Suprapubic skin (tissue), 4 donors: Measurements from ENCODE around the gene TBC1D22A.

ENCODE experiments used
- EP300 ChIP-seq: sonication (generic); formaldehyde crosslinking; IDR thresholded peaks from one replicate; pipeline ENCODE4 v1.6.1; 2017; ENCODE audit warnings: antibody characterized with exemption
- POLR2A ChIP-seq, 2 donors: fragments of 450-650 bp; IDR thresholded peaks; one replicate each; pipeline ENCODE4 v1.6.1; 2017; ENCODE audit warnings: antibody characterized with exemption in 2 of 2, mild to moderate bottlenecking in 2 of 2, moderate library complexity in 2 of 2
- POLR2AphosphoS5 ChIP-seq, 3 donors: sonication (generic); formaldehyde crosslinking; IDR thresholded peaks; one replicate each; pipeline ENCODE4 v1.6.1; 2017; ENCODE audit warnings: antibody characterized with exemption in 3 of 3
- TF ChIP-seq, protein P1 (sequence below), 2 donors: fragments of 200-600 bp in 1 of 2; fragments of 450-650 bp in 1 of 2; sonication (generic) in 1 of 2; IDR thresholded peaks; one replicate each; pipeline ENCODE4 v1.5.1; 2016 to 2019; ENCODE audit warnings: antibody characterized with exemption in 2 of 2, mild to moderate bottlenecking in 1 of 2, moderate library complexity in 1 of 2

DNA sequence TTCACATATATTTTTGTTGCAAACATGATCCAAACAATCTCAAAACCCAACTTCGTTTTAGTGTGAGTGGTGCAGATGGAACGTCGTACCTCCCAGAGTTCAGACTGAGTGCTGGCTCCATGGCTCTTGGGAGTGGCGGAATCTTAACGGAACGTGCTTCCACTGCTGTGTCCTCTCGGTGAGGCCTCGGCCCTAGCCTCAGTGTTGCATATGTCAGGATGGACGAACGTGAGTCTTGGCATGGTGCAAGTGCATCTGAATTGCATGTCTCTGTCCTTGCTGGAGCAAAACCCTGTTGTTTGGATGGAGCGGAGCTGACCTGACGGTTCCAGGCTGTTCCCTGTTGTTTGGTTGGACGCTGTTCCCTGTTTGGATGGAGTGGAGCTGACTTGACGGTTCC, 306.8 kb downstream of the TBC1D22A start:
- TF ChIP-seq, protein P1, sequence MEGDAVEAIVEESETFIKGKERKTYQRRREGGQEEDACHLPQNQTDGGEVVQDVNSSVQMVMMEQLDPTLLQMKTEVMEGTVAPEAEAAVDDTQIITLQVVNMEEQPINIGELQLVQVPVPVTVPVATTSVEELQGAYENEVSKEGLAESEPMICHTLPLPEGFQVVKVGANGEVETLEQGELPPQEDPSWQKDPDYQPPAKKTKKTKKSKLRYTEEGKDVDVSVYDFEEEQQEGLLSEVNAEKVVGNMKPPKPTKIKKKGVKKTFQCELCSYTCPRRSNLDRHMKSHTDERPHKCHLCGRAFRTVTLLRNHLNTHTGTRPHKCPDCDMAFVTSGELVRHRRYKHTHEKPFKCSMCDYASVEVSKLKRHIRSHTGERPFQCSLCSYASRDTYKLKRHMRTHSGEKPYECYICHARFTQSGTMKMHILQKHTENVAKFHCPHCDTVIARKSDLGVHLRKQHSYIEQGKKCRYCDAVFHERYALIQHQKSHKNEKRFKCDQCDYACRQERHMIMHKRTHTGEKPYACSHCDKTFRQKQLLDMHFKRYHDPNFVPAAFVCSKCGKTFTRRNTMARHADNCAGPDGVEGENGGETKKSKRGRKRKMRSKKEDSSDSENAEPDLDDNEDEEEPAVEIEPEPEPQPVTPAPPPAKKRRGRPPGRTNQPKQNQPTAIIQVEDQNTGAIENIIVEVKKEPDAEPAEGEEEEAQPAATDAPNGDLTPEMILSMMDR (IDR thresholded peaks at IDR 0.05), result no peak
- TF ChIP-seq POLR2AphosphoS5 (IDR thresholded peaks at IDR 0.05), result no peak
- TF ChIP-seq POLR2A (IDR thresholded peaks at IDR 0.05), result no peak
- no peak for TF ChIP-seq EP300
